Bone marrow (tissue), 2 donors: Measurements from ENCODE around the gene NFATC2.

Source experiments
- DNase-seq, 2 donors: peaks; one replicate each; lab custom pipeline; 2025; lab: John Stamatoyannopoulos, UW

Gene NFATC2

GRCh38 chr20:51513545-51513944 lies 29.0 kb downstream of the NFATC2 start:
- DNase-seq: no peak

GRCh38 chr20:51512645-51513044 lies 29.9 kb downstream of the NFATC2 start:
- no peak for DNase-seq

- no peak for DNase-seq
Measured at GRCh38 chr20:51511861-51512619, 30.5 kb downstream of the NFATC2 start.

- no peak for DNase-seq
Measured at GRCh38 chr20:51510936-51511605, 31.4 kb downstream of the NFATC2 start.

GRCh38 chr20:51510169-51510568 lies 32.4 kb downstream of the NFATC2 start:
- DNase-seq: no peak

GRCh38 chr20:51509208-51509607 lies 33.3 kb downstream of the NFATC2 start:
- DNase-seq: no peak

- DNase-seq: no peak
Measured at GRCh38 chr20:51508780-51509179, 33.7 kb downstream of the NFATC2 start.

GRCh38 chr20:51508158-51508557 lies 34.4 kb downstream of the NFATC2 start:
- no peak for DNase-seq

- DNase-seq: no peak
Measured at GRCh38 chr20:51507216-51508036, 35.1 kb downstream of the NFATC2 start.

- no peak for DNase-seq
Measured at GRCh38 chr20:51506527-51507215, 35.8 kb downstream of the NFATC2 start.

GRCh38 chr20:51505566-51505965 lies 37.0 kb downstream of the NFATC2 start:
- no peak for DNase-seq

GRCh38 chr20:51503376-51503775 lies 39.1 kb downstream of the NFATC2 start:
- DNase-seq: no peak

- DNase-seq: no peak
Measured at GRCh38 chr20:51500936-51501335, 41.6 kb downstream of the NFATC2 start.

GRCh38 chr20:51500311-51500710 lies 42.2 kb downstream of the NFATC2 start:
- no peak for DNase-seq

- DNase-seq: no peak
Measured at GRCh38 chr20:51498765-51499540, 43.6 kb downstream of the NFATC2 start.

- peak in 1 of 2 donors; percentile 37 for DNase-seq
Measured at GRCh38 chr20:51497542-51498467, 44.7 kb downstream of the NFATC2 start.

GRCh38 chr20:51496964-51497363 lies 45.6 kb downstream of the NFATC2 start:
- DNase-seq: no peak

GRCh38 chr20:51495921-51496545 lies 46.5 kb downstream of the NFATC2 start:
- DNase-seq: no peak

GRCh38 chr20:51495291-51495690 lies 47.2 kb downstream of the NFATC2 start:
- DNase-seq: no peak
